ENCODE data around the gene SLC22A12.
"Not testable (repeated sequence)": the region's sequence is repeated elsewhere in the genome, so short reads cannot be mapped to it uniquely, and the experiment has no call there.

Gene SLC22A12

GRCh38 chr11:64590763-64591221, at the start of gene SLC22A12:
SLC22A12 (plus strand) TSS chr11:64591220; CDS start chr11:64591557, 337 bp downstream.
- DNase-seq, result no peak
- in situ Hi-C loops (cut with HindIII; ENCODE audit: low pct_ligation_motif_present, low pct_unique_long_range_greater_than_20kb, low sequenced_read_pairs), result no loop called here

GRCh38 chr11:64542172-64543125, 48.6 kb upstream of the SLC22A12 start:
- DNase-seq, result no peak
- in situ Hi-C loops (cut with HindIII; ENCODE audit: low pct_ligation_motif_present, low pct_unique_long_range_greater_than_20kb, low sequenced_read_pairs), result no loop called here

DNA sequence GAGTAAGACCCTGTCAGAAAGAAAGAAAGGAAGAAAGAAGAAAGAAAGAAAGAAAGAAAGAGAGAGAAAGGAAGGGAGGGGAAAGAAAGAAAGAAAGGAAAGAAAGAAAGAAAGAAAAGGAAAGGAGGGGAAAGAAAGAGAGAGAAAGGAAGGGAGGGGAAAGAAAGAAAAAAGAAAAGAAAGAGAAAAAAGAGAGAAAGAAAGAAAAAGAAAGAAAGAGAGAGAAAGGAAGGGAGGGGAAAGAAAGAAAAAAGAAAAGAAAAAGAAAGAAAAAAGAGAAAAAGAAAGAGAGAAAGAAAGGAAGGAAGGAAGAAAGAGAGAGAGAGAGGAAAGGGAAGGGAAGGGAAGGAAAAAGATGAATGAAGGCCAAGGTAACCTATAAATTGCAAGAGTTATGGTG, 47.2 kb upstream of the SLC22A12 start:
- in situ Hi-C loops (cut with HindIII; ENCODE audit: low pct_ligation_motif_present, low pct_unique_long_range_greater_than_20kb, low sequenced_read_pairs), result no loop called here
- no peak for DNase-seq

GRCh38 chr11:64544616-64545296, 46.3 kb upstream of the SLC22A12 start:
- DNase-seq, result no peak
- in situ Hi-C loops (cut with HindIII; ENCODE audit: low pct_ligation_motif_present, low pct_unique_long_range_greater_than_20kb, low sequenced_read_pairs), result no loop called here

DNA sequence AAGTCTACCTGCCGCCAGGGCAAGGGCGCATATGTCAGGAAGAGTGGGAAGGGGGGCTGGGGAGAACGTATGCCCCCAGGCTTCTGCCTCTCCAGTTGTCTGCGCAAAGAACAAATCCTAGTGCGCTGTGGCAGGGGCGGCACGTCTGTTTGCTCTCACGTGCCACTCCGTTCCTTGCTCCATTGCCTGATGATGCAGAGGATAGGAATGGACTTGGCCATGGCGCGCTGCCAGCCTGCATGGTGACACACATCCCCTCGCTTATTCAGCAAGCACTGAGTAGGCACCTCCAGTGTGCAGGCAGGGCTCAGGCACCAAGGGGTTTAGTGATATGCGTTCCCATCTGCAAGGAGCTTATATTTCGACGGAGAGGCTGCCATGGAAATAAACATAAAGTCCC, 45.4 kb upstream of the SLC22A12 start:
- peak; percentile 84 for DNase-seq
- in situ Hi-C loops (cut with HindIII; ENCODE audit: low pct_ligation_motif_present, low pct_unique_long_range_greater_than_20kb, low sequenced_read_pairs), result no loop called here

GRCh38 chr11:64546176-64546575, 44.8 kb upstream of the SLC22A12 start:
- DNase-seq, result no peak
- in situ Hi-C loops (cut with HindIII; ENCODE audit: low pct_ligation_motif_present, low pct_unique_long_range_greater_than_20kb, low sequenced_read_pairs), result no loop called here

DNA sequence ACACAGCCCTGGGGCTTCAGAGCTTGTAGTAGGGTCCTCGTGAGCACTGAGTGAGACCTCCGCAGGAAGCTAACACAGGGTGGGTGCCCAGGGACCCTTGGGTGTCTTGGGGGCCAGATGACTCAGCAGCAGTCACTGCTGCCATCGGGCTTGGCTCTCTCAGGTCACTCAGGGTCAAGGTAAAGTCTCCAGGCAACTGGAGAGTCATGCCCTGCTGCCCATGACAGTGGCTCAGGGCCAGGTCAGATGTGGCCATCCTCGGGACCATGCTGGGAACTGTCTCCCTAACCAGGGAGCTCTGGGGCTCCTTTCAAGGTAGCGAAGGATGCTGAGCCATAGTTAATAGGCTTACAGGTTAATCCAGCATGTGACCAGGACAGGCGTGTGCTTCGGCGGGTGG, 44.4 kb upstream of the SLC22A12 start:
- DNase-seq, result no peak
- in situ Hi-C loops (cut with HindIII; ENCODE audit: low pct_ligation_motif_present, low pct_unique_long_range_greater_than_20kb, low sequenced_read_pairs), result no loop called here

DNA sequence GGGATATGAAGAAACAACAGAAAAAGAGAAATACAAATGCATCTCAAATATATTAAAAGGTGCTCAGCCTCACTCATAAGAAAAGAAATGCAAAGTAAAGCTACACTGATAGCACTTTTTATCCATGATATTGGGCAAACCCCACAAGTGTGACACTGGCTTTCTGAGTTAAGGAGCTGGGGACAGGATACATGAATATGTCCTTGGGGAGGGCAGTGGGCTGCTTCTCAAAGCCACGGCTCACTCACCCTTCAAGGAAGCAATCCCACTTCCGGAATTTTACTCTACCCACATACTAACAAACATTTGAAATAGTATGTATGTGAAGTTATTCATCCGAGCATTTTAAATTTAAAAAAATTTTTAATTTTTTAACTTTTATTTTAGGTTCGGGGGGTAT, 41.1 kb upstream of the SLC22A12 start:
- DNase-seq, result no peak
- in situ Hi-C loops (cut with HindIII; ENCODE audit: low pct_ligation_motif_present, low pct_unique_long_range_greater_than_20kb, low sequenced_read_pairs), result no loop called here

- in situ Hi-C loops (cut with HindIII; ENCODE audit: low pct_ligation_motif_present, low pct_unique_long_range_greater_than_20kb, low sequenced_read_pairs), result no loop called here
- peak; percentile 41 for DNase-seq
Observed at GRCh38 chr11:64553554-64554201, 37.3 kb upstream of the SLC22A12 start.

- in situ Hi-C loops (cut with HindIII; ENCODE audit: low pct_ligation_motif_present, low pct_unique_long_range_greater_than_20kb, low sequenced_read_pairs), result no loop called here
- no peak for DNase-seq
Observed at GRCh38 chr11:64556044-64556720, 34.8 kb upstream of the SLC22A12 start.

DNA sequence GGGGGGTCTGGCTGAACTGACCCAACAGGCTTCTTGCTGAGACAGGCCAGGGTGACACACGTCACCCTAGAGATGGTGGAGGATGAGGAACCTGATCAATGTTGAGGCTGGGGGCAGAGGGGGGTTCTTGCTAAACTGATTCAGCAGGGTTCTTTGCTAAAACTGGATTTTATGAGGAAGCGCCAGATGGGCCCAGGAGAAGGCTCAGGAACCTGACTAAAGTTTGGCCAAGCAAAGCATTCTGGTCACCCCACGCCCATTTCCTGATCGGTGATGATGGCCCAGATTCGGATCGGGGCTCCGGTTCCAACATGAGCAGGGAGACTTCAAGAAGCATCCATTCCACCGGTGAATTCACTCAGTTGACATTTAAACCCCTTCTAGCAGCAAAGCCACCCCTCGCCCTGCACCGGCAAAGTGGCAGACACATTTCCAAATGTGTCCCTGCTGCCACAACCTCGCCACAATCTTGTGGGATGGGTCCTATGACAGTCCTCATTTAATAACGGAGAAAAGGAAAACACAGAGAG, 34.2 kb upstream of the SLC22A12 start:
- in situ Hi-C loops (cut with HindIII; ENCODE audit: low pct_ligation_motif_present, low pct_unique_long_range_greater_than_20kb, low sequenced_read_pairs), result no loop called here
- no peak for DNase-seq

- in situ Hi-C loops (cut with HindIII; ENCODE audit: low pct_ligation_motif_present, low pct_unique_long_range_greater_than_20kb, low sequenced_read_pairs), result no loop called here
- peak; percentile 32 for DNase-seq
Observed at GRCh38 chr11:64558065-64558745, 32.8 kb upstream of the SLC22A12 start.

DNA sequence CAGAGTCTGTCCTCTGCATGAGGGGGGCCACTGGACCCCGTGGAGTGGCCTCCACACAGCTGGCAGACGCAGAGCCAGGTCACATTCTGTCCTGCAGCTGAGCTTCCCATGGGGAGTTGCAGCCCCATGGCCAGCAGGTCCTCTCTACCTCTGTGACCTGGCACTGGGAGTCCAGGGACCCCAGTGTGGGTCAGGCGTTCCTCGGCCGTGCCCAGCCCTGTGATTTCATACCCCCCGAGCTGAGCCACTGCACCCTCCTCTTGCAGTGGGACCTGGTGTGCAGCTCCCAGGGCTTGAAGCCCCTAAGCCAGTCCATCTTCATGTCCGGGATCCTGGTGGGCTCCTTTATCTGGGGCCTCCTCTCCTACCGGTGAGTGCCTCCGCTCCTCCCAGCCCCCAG, 32.2 kb upstream of the SLC22A12 start:
- in situ Hi-C loops (cut with HindIII; ENCODE audit: low pct_ligation_motif_present, low pct_unique_long_range_greater_than_20kb, low sequenced_read_pairs), result no loop called here

GRCh38 chr11:64559351-64560138, 31.5 kb upstream of the SLC22A12 start:
- in situ Hi-C loops (cut with HindIII; ENCODE audit: low pct_ligation_motif_present, low pct_unique_long_range_greater_than_20kb, low sequenced_read_pairs), result no loop called here
- no peak for DNase-seq

More for the DNA sequence above, 32.2 kb upstream of the SLC22A12 start:
- no peak for DNase-seq

- in situ Hi-C loops (cut with HindIII; ENCODE audit: low pct_ligation_motif_present, low pct_unique_long_range_greater_than_20kb, low sequenced_read_pairs), result no loop called here
- no peak for DNase-seq
Observed at GRCh38 chr11:64560139-64560771, 30.8 kb upstream of the SLC22A12 start.

- DNase-seq, result no peak
- in situ Hi-C loops (cut with HindIII; ENCODE audit: low pct_ligation_motif_present, low pct_unique_long_range_greater_than_20kb, low sequenced_read_pairs), result no loop called here
Observed at GRCh38 chr11:64560941-64561340, 30.1 kb upstream of the SLC22A12 start.

GRCh38 chr11:64561429-64561828, 29.6 kb upstream of the SLC22A12 start:
- DNase-seq; in situ Hi-C loops (cut with HindIII; ENCODE audit: low pct_ligation_motif_present, low pct_unique_long_range_greater_than_20kb, low sequenced_read_pairs): not testable (repeated sequence)

All from ACHN (cell line).